Ureter (tissue), 1 donor: ENCODE results near the gene ADARB2. TPM values are rescaled to one million over a fixed set of nuclear protein-coding genes. Genes with fewer than 3 reads are reported as not detected.
"Not testable (repeated sequence)": the region's sequence is repeated elsewhere in the genome, so short reads cannot be mapped to it uniquely, and the experiment has no call there.

Experiments
- DNase-seq: peaks from one replicate; pipeline ENCODE4 v3.0.0-alpha.2; 2020; ENCODE audit warnings: low spot score
- total RNA-seq: library from RNA; stranded (reverse); gene quantifications from one replicate; pipeline ENCODE4 v1.2.4, GENCODE V29; 2023
- donor health status: DM: yes; HTN: yes; CAD: no.

The ADARB2 gene
- total RNA-seq, 1 donor from 2014 or later = not detected

GRCh38 chr10:1550291-1550595, 187.1 kb downstream of the ADARB2 start:
- no peak for DNase-seq

- no peak for DNase-seq
Observed at GRCh38 chr10:1549591-1550290, 187.6 kb downstream of the ADARB2 start.

DNA sequence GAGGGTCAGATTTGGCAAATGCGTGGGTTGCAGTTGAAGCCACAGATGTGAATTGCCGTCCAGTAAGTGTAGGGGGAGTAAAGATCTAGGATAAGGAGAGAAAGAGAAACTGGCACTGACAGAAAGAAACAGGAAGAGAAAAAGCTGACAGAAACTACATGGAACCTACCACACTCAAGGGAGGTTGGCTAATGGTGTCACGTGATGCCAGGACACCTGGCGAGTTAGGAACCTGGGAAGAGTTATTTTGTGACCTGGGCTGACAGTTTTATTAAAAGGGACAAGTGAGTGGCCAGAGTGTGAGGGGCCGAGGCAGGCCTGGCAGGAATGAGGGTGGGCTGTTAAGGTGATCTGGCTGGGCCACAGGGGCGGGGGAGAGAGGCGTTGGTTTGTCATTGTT, 188.7 kb downstream of the ADARB2 start:
- DNase-seq = no peak

- DNase-seq = no peak
Observed at GRCh38 chr10:1548146-1548545, 189.2 kb downstream of the ADARB2 start.

- no peak for DNase-seq
Observed at GRCh38 chr10:1546431-1547110, 190.8 kb downstream of the ADARB2 start.

- no peak for DNase-seq
Observed at GRCh38 chr10:1545524-1545923, 191.8 kb downstream of the ADARB2 start.

DNA sequence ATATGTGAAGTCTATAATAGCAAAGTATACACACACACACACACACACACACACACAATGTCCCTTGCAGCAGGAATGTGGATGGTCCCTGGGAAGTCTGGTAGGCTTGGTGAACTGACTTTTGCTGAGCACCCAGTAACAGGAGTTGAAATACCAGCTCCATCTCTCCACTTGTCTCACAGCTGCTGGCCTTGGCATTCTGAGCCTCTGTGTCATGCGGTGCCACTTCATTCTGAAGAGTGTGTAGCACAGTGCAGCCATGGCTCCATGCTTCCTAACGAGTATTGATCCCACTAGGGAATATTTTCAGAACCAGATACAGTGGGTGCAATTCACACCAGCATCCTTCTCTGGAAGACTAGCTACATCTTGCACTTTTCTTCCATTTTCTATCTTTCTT, 192.4 kb downstream of the ADARB2 start:
- DNase-seq = no peak

- no peak for DNase-seq
Observed at GRCh38 chr10:1544209-1544673, 193.1 kb downstream of the ADARB2 start.

- DNase-seq = no peak
Observed at GRCh38 chr10:1543596-1543995, 193.7 kb downstream of the ADARB2 start.

DNA sequence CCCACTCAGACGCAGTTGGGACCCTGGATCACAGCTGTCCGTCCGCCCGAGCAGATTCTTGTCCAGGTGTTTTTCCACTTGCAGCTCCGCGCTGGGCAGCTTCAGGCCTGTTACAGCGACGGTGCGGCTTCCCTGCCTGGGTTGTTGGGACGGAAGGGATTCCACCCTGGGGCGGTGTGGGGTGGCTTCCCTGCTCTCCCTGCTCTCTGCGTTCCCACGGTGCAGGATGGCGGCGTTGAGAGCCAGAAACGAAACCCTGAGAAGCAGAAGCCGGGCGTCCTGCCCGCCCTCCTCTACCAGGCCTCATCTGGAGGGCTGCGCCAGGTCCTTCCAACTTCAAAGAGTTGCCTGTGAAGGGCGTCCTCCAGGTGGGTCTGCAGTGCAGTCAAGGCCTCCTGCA, 194.4 kb downstream of the ADARB2 start:
- DNase-seq = no peak

- no peak for DNase-seq
Observed at GRCh38 chr10:1540144-1540543, 197.2 kb downstream of the ADARB2 start.

- DNase-seq = no peak
Observed at GRCh38 chr10:1539216-1539615, 198.1 kb downstream of the ADARB2 start.

DNA sequence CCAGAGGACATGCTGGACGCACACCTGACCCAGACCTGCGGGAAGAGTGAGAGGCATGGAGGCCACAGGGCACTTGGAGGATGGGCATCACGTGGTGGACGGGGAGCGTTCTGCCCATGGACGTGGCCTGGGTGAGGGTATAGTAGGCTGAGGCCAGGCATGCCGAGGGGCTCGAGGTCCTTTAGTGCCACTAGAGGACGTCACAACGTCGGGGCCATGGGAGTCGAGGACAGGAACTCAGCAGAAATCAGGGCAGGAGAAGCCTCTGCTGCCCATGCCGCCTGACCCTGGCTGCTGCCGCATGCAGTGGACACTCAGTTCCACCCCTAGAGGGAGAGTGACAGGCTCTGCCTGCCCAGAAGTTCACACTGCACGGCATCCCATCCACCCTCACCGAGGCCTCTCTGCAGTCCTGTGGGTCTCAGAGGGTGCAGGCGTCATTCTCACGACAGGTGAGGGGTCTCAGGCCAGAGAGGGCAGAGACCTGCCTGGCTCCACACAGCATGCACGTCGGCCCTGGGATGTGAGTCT, 198.7 kb downstream of the ADARB2 start:
- DNase-seq = no peak

DNA sequence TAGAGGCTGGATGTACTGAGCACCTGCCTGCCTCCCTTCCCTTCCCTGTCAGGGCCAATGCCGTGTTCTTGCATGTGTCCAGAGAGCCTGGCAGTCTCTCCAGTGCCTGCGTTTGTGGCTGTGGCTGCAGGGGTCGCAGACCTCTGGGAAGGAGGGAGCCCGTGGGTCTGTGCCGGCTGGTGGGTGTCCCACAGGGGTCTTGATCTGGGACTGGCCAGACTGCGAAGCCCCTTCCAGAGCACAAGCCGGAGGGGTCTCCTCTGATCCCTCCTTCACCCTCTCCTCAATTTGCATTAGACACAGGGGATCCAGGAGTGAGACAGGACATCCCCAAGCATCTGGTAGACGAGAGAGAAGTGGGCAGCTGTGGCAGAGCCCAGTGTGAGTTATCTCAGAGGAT, 199.2 kb downstream of the ADARB2 start:
- no peak for DNase-seq

DNA sequence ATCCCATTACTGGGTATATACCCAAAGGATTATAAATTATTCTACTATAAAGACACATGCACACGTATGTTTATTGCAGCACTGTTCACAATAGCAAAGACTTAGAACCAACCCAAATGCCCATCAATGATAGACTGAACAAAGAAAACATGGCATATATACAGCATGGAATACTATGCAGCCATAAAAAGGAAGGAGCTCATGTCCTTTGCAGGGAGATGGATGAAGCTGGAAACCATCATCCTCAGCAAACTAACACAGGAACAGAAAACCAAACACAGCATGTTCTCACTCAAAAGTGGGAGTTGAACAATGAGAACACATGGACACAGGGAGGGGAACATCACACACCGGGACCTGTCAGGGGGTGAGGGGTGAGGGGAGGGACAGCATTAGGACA, 199.9 kb downstream of the ADARB2 start:
- not testable (repeated sequence) for DNase-seq

GRCh38 chr10:1536341-1536740, 201.0 kb downstream of the ADARB2 start:
- DNase-seq = peak; percentile 71

DNA sequence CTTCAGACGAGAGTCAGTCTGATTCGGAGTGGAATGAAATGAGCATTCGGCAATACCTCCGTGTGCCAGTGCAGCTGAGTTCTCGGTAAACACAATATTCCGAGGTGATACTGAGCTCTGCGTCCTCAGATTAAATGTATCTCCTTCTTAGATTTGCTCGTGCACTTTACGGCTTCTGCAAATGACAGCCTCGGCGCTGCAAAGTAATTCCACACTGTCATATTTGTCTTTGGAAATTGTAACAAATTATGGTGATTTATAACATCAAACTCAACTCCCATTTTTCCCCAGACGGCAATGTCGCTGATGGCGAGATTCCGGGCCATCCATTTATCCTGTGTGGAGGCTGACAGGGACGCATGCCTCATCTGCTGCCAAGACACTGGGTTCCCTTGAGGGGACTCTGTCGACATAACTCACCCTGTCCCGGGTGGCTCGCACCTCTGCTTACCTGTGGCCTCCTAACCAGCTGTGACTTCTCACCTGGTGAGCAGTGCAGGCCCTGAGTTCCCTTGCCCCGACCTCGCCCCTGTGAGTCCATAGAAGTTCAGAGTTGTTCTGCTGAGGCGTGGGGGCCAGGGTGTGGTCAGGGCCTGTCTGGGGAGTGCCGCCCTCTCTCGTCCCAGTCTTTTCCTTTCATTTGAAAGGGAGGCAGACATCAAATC, 201.9 kb downstream of the ADARB2 start:
- DNase-seq = no peak

DNA sequence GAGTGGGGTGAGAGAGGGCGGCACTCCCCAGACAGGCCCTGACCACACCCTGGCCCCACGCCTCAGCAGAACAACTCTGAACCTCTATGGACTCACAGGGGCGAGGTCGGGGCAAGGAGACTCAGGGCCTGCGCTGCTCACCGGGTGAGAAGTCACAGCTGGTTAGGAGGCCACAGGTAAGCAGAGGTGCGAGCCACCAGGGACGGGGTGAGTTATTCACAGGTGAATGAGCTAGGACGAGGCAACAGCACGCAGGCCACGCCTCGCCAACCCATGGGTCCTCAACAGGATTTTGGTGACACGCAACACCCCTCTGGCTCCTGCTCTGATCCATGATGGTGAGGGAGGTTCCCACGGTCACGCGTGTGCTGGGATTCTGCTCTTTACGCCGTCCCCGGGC, 202.5 kb downstream of the ADARB2 start:
- DNase-seq = no peak

- no peak for DNase-seq
Observed at GRCh38 chr10:1532636-1533035, 204.7 kb downstream of the ADARB2 start.

GRCh38 chr10:1531883-1532597, 205.3 kb downstream of the ADARB2 start:
- no peak for DNase-seq

DNA sequence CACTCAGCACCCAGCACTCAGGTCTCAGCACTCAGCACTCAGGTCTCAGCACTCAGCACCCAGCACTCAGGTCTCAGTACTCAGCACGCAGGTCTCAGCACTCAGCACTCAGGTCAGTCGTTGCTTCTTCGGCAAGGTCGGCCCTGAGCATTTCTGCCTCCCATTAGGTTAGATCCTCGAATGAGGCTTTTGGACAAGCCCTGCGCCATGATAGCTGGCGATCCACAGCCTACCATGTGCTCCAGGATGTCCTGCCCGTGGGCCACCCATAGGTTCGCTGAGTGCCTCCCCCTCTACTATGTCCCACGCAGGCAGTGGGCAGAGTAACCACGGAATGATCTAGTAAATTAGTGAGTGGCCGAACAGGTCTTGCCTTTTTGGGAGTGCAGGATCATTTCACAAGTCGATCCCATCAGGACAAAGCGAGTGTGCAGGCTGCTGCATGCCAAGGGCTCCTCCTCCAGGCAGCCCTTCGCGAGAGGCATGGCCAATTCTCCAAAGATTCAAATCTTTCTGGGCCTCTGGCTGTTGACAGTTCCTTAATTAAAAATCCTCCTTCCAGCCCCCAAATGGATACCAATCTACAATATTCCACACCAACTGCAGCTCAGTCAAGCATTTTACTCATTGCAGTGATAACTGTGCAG, 206.3 kb downstream of the ADARB2 start:
- DNase-seq = no peak
